Ramos (cell line): Measurements from ENCODE around the gene UHMK1.
"Not testable (repeated sequence)": the region's sequence is repeated elsewhere in the genome, so short reads cannot be mapped to it uniquely, and the experiment has no call there.

Experiments used
- in situ Hi-C: fragments of 300-500 bp; cut with MboI; formaldehyde crosslinking; loops from one replicate; pipeline ENCODE4 v1.14.3; 2022; ENCODE audit warnings: low sequenced_read_pairs; ENCODE audit not compliant: unreplicated experiment

Gene UHMK1, protein sequence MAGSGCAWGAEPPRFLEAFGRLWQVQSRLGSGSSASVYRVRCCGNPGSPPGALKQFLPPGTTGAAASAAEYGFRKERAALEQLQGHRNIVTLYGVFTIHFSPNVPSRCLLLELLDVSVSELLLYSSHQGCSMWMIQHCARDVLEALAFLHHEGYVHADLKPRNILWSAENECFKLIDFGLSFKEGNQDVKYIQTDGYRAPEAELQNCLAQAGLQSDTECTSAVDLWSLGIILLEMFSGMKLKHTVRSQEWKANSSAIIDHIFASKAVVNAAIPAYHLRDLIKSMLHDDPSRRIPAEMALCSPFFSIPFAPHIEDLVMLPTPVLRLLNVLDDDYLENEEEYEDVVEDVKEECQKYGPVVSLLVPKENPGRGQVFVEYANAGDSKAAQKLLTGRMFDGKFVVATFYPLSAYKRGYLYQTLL

DNA sequence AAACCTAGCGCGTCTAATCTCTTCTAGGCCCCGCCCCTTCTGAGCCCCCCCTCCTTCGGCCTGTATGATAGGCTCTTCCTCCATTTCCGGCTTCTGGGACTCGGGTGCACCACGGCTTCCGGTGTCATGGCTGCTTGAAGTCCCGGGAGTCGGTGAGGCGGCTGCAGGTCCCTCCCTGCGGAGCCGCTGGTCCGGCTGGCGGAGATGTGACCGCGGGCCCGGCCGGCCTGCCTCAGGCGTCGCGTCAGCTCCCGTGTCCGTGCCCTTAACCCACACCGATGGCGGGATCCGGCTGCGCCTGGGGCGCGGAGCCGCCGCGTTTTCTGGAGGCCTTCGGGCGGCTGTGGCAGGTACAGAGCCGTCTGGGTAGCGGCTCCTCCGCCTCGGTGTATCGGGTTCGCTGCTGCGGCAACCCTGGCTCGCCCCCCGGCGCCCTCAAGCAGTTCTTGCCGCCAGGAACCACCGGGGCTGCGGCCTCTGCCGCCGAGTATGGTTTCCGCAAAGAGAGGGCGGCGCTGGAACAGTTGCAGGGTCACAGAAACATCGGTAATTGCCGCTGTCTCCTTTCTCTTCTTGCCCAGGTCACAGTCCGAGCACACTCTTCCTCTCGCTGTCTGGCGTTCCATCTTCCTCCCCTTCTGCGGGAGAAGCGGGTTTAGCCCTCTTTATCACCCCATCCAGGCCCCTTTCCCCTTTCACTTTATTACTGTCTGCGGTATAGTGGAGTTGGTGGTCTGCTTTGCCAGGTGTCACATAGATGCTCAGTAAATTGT is at the start of gene UHMK1:
TSS of gene UHMK1 (plus strand) at position 96 of the 773 bp plus-strand sequence. CDS start at position 279, 183 bp downstream.
- in situ Hi-C loops: no loop called here

DNA sequence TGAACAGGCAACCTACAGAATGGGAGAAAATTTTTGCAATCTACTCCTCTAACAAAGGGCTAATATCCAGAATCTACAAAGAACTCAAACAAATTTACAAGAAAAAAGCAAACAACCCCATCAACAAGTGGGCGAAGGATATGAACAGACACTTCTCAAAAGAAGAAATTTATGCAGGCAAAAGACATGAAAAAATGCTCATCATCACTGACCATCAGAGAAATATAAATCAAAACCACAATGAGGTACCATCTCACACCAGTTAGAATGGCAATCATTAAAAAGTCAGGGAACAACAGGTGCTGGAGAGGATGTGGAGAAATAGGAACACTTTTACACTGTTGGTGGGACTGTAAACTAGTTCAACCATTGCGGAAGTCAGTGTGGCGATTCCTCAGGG is 43.3 kb upstream of the UHMK1 start:
- in situ Hi-C loops: not testable (repeated sequence)

DNA sequence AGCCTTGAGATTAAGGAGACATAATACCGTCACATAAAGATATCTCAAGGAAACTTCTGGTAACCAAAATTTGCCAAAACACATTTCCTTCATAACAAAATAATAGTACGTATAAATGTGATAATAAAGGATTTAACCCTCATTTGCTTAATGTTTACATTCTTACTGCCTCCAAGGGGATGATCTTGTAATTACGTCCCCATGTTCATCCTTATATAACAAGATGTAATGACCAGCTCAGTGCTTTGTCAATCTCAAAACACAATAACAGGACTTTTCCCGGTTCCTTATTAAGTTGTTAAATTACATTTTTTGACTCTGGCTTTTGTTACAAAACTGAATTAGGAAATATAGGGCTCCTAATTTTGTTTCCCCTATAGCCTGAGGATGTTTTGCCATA is 41.3 kb upstream of the UHMK1 start:
- in situ Hi-C loops: no loop called here

DNA sequence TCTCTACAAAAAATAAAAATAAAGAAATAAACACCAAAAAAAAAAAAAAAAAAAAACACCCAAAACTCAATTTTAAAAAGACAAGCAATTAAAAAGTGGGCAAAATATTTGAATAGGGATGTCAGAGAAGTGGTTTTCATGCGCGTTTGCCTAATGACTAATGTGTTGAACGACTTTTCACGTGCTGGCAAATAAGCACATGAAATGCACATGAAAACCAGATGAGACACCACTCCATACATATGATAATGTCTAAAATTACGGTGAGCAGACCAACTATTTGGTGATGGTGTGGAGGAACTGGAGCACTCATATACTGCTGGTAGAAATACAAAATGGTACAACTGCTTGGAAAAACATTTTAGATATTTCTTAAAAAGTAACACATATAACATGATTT is 39.4 kb upstream of the UHMK1 start:
- in situ Hi-C loops: no loop called here

DNA sequence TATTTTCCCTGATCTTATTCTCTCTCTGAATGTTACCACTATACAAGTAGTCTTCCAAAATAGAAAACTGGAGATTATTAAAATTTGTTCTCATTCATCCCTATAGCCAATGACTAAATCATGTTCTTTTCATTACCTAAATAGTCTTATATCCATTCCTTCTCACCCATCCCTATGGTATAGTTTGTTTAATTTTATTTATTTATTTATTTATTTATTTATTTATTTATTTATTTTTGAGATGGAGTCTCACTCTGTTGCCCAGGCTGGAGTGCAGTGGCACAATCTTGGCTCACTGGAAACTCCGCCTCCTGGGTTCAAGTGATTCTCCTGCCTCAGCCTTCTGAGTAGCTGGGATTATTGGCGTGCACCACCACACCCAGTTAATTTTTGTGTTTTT is 35.2 kb upstream of the UHMK1 start:
- in situ Hi-C loops: not testable (repeated sequence)

DNA sequence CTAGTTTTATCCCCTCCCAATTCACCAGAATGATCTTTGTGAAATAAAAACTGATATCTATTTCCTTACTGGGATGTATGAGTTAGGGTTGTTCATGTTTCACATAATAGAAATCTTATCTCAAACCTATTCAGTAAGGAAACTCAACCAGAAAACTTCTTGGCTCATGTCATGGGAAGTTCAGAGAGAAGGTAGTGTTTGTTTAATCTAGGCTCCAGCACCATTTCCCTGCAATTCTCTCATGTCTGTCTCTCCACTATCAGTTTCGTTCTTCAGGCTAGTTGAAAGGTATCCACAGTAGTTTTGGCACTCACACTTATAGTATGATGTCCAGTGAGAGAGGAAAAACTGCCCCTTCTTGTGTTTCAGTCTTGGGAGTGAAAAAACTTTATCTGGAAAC is 34.6 kb upstream of the UHMK1 start:
- in situ Hi-C loops: no loop called here

DNA sequence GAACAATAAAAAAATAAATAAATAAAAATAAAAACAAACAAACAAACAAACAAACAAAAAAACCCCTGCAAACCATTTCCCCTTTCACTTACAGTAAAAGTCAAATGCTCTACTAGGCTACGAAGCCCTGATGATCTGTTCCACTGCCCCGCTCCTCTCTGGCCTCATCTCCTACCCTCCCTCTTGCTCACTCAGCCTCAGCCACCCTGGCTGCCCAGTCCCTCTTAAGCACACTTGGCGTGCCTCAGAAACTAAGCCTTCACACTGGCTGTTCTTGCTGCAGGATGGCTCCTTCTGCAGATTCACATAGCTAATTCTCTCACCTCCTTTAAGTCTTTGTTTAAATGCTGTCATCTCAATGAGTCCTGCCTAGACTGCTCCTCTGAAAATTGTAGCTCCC is 30.8 kb upstream of the UHMK1 start:
- in situ Hi-C loops: no loop called here

DNA sequence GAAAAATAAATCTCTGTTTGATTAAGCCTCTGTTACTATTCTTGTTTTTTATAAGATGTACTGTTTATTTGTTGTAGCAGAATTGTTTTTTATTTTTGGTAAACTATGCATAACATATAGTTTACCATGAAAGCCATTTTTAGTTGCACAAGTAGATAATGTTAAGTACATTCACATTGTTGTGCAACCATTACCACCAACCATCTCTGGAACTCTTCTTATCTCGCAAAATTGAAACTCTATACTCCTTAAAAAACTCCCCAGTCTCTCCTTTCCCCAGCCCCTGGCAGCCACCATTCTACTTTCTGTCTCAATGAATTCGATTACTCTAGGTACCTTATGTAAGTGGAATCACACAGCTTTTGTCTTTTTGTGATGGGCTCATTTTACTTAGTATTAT is 27.4 kb upstream of the UHMK1 start:
- in situ Hi-C loops: no loop called here

DNA sequence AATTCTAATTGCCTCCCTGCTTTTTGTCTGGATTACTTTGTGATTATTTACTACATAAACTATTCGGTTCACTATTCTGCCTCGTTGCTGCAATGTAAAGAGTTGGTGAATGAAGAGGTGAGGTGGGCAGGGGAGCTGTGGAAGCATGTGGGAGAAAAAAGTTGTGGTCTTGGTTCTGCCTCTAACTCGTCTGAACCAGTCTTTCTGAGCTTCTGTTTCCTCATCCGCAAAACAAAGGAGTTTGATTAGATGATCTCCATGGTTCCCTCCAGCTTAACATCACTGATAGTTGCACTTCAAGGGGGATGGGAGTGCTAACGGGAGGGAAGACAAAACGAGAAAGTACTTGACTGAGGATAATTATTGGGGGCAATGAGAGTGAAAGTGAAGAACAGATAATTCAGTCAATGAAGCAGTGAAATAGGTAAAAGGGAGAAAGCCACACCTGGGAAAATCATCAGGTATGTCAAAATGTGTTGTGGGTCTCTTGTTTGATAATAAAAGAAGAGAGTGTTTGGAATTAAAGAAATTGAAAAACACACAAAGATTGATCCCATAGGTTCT is 26.2 kb upstream of the UHMK1 start:
- in situ Hi-C loops: no loop called here

DNA sequence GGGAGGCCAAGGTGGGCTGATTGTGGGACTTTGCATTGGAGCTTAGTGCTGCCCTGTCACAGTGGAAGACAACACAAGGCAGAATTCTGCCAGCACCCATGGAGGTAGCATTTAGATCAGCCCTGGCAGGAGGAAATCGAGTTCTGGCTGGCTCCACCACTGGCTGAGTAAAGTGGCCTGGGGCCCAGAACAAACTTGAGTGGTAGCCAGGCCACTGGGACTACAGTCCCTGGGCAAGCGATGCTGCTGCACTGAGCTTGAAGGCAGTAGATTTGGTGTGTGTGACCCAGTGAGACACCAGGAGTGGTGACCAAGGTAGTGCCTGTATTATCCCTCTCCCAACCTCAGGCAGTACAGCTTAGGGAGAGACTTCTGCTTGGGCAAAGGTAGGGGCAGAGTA is 22.5 kb upstream of the UHMK1 start:
- in situ Hi-C loops: no loop called here

DNA sequence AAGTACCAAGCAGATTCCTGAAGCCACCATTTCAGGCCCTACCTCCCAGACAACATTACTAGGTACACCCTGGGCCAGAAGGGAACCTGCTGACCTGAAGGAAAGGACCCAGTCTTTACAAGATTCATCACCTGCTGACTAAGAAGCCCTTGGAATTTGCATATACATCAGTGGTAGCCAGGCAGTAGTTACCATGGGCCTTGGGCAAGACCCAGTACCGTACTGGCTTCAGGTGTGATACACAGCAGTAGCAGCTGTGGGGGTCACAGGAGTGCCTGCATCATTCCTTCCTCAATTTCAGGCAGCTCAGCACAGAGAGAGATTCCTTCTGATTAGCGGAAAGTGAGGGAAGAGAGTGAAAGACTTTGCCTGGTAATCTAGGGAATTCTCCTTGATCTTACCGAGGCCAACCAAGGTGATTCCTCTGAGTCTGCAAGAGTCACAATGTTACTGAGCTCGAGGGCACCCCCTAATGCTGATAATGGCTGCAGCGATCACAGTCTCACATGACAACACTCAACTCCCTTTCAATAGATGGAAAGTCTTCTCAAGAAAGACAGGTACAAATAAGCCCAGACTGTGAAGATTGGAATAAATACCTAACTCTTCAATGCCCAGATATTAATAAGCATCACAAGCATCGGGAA is 22.0 kb upstream of the UHMK1 start:
- in situ Hi-C loops: no loop called here

DNA sequence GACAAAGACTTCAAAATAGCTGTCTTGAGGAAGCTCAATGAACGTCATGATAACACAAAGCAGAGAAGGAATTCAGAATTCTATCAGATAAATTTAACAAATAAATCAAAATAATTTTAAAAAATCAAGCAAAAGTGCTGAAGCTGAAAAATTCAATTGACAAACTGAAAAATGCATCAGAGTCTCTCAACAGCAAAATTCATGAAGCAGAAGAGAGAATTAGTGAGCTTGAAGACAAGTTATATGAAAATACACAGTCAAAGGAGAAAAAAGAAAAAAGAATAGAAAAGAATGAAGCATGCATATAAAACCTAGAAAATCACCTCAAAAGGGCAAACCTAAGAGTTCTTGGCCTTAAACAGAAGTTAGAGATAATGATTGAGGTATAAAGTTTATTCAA is 21.0 kb upstream of the UHMK1 start:
- in situ Hi-C loops: no loop called here

DNA sequence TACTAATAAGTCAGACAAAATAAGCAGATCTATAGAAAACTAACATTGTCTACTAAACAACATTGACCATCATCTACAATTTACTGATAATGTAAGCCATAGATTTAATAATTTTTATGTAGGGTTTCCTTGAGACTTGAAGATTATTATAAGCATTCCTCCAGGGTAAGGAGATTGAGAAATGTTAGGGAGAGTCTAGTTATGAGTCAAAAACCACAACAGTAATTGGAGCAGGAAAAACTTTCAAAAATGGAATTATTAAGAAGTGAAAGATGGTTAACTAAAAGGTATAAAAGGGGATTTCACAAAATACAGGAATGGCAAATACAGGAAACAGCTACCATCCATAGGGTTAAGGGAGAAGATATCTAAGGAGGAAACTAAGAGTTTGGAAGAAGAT is 12.4 kb upstream of the UHMK1 start:
- in situ Hi-C loops: no loop called here

DNA sequence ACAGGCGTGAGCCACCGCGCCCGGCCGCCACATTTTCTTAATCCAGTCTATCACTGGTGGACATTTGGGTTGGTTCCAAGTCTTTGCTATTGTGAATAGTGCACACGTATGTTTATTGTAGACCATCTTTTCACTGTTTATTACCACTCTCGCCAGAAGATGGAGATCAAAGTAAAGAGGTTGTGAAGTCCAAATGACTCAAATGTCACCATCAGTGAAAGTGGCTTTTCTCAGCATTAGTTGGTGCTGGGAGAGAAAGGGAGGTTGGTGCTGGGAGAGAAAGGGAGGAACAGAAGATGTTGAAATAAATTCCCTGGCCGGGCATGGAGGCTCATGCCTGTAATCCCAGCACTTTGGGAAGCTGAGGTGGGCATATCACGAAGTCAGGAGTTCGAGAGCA is 10.4 kb upstream of the UHMK1 start:
- in situ Hi-C loops: no loop called here

DNA sequence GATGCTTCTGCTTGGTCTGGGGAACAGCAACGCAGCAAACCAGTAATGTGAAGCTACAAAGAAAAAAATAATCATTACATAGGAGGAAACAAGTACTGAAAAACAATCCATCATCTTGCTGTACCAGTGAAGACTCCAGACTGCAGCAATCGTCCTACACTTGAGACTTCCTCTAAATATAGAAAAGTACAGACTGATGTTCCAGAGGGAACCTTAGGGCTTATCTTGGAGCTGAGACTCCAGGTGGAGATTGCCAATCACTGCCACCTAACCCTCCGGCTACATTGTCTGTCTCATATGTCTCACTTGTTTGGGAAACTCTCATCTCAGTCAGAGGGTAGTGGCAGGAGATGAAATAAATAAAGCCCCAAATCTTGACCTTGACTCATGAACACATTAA is 9.4 kb upstream of the UHMK1 start:
- in situ Hi-C loops: no loop called here

DNA sequence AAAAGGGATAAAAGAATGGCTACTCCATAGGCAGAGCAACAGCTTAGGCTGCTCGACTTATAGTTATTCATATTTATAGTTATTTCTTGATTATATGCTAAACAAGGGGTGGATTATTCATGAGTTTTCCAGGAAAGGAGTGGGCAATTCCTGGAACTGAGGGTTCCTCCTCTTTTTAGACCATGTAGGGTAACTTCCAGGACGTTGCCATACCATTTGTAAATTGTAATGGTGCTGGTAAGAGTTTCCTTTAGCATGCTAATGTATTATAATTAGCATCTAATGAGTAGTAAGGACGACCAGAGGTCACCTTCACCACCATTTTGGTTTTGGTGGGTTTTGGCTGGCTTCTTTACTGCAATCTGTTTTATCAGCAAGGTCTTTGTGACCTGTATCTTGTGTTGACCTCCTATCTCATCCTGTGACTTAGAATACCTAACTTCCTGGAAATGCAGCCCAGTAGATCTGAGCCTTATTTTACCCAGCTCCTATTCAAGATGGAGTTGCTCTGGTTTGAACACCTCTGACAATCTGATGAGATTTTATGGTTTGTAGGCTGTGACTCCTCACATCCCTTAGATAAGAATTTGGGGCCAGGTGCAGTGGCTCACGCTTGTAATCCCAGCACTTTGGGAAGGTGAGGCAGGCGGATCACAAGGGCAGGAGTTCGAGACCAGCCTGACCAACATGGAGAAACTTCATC is 1.9 kb upstream of the UHMK1 start:
- in situ Hi-C loops: not testable (repeated sequence)

DNA sequence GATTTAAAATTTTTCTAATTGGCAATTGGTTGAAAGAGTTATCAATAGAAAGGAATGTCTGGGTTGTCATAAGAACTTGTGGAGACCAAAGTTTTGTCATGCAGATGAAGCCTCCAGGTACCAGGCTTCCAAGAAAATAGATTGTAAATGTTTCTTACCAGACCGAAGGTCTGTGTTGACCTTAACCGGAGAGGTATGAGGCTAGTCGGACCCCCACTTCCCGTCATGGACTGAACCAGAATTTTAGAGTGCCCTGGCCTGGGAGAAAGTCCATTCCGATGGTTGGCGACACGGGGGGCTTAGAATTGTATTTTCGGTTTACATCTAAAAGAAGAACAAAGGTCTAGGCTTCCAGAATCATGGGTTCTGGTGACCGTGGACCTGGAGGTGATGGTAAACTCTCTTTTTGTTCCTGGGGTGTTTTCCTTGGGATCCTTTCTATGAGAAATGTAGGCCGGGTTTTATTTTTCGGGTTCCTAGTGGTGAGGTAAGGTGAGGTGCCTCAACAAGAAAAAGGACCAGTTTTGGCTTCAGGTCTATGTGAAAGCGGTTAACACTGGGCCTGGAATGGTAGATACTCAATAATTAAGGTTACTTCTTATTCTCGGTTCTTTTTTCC is 405 bp upstream of the UHMK1 start:
- in situ Hi-C loops: no loop called here

DNA sequence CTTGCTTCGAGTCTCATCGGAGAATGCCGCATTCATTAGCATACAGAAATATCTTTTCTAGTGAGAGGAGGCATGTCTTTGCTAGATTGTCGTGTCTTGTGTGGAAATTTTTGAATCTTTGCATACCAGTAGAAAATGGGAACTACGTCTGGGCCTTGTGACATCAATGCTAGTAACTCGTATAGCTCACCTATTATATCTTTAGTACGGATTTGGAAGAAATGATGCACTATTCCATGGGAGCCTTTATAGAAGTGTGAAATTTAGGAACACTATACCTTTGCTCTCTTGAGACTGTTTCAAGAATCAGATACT is 835 bp downstream of the UHMK1 start:
- in situ Hi-C loops: no loop called here

DNA sequence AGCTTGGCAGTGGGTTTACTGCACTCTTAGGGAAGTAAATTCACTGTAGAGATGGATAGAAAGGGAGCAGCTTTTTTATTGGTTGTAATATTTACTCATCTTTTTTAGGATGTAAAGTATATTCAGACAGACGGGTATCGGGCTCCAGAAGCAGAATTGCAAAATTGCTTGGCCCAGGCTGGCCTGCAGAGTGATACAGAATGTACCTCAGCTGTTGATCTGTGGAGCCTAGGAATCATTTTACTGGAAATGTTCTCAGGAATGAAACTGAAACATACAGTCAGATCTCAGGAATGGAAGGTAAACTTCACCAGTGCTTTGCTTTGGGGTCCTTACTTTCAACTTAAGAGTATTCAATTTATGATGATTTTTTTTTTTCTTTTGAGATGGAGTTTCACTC is 3.2 kb downstream of the UHMK1 start:
- in situ Hi-C loops: no loop called here

DNA sequence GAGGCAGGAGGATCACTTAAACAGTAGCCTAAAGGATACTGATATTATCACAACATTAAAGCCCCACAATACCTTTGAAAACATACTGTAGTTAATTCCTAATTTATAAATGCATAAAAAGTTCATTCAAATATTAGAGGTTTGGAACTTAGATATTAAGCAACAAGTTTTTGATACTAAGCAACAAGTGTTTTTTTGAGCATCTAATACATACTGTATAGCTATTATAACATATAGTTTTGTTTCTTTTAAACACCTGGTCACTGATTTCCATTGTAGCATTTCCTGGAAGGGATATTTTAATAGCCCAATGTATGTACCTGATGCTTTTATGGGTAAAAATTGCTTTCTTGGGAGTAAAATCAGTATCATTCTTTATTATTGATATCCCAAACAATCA is 4.5 kb downstream of the UHMK1 start:
- in situ Hi-C loops: no loop called here
